LHCN-M2 (cell line): Measurements from ENCODE around the gene MAGEC1. TPM values are rescaled to one million over a fixed set of nuclear protein-coding genes. Genes with fewer than 3 reads are reported as not detected.
A peak's percentile ranks its signal among the peaks of the same experiment; 100 is the strongest.
"Not testable (repeated sequence)": the region's sequence is repeated elsewhere in the genome, so short reads cannot be mapped to it uniquely, and the experiment has no call there.

Experiments used
- DNase-seq: peaks from one replicate; pipeline ENCODE4 v3.0.0-alpha.2; 2012; ENCODE audit warnings: low read depth
- polyA plus RNA-seq: library from polyadenylated mRNA; unstranded; fragments of >200 nt; gene quantifications from one replicate; pipeline ENCODE4 v1.2.1, GENCODE V29; 2012; ENCODE audit warnings: missing spikeins
- total RNA-seq: library from RNA; depleted of rRNA; stranded (reverse); fragments of >200 nt; gene quantifications from 2 replicates; pipeline ENCODE4 v1.2.3, GENCODE V29; 2014; rRNA removed

MAGEC1 gene, protein sequence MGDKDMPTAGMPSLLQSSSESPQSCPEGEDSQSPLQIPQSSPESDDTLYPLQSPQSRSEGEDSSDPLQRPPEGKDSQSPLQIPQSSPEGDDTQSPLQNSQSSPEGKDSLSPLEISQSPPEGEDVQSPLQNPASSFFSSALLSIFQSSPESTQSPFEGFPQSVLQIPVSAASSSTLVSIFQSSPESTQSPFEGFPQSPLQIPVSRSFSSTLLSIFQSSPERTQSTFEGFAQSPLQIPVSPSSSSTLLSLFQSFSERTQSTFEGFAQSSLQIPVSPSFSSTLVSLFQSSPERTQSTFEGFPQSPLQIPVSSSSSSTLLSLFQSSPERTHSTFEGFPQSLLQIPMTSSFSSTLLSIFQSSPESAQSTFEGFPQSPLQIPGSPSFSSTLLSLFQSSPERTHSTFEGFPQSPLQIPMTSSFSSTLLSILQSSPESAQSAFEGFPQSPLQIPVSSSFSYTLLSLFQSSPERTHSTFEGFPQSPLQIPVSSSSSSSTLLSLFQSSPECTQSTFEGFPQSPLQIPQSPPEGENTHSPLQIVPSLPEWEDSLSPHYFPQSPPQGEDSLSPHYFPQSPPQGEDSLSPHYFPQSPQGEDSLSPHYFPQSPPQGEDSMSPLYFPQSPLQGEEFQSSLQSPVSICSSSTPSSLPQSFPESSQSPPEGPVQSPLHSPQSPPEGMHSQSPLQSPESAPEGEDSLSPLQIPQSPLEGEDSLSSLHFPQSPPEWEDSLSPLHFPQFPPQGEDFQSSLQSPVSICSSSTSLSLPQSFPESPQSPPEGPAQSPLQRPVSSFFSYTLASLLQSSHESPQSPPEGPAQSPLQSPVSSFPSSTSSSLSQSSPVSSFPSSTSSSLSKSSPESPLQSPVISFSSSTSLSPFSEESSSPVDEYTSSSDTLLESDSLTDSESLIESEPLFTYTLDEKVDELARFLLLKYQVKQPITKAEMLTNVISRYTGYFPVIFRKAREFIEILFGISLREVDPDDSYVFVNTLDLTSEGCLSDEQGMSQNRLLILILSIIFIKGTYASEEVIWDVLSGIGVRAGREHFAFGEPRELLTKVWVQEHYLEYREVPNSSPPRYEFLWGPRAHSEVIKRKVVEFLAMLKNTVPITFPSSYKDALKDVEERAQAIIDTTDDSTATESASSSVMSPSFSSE
- not detected in 2 replicates for total RNA-seq
- not detected for polyA plus RNA-seq

DNA sequence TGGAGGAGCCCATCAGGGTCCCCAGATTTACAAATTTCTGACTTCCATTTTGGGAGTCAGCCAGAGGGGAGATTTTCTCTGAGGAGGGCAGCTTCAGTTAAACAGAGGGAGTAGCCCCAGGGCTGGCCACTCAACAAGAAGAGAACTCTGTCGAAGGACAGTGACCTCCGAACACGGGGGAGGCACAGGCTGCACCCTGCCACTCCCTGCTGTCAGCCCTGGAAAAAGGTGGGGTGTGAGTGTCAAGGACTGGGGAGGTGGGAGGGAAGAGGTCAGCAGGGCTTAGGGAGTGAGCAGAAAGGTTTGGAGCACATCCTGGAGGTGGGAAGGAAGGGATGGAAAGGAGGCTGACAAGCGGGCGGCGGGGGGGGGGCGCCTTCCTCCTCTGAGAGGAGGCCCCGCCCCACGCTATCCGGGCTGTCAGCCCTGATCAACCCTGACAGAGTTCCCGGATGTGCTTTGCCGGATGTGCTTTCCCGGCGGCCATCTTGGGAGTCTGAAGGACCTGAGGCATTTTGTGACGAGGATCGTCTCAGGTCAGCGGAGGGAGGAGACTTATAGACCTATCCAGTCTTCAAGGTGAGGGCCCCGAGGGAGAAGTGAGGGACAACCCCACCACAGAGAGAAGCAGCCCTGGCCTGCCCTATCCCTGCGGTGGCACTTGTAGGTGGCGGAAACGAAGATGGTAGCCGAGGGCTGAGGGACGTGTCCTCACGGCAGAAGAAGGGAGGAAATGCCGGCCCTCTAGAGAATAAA is at the start of gene MAGEC1:
Gene MAGEC1, plus strand, starts transcription at position 495 of the 756 bp plus-strand sequence. CDS start 1,179 bp downstream, outside the sequence.
- DNase-seq = no peak

DNA sequence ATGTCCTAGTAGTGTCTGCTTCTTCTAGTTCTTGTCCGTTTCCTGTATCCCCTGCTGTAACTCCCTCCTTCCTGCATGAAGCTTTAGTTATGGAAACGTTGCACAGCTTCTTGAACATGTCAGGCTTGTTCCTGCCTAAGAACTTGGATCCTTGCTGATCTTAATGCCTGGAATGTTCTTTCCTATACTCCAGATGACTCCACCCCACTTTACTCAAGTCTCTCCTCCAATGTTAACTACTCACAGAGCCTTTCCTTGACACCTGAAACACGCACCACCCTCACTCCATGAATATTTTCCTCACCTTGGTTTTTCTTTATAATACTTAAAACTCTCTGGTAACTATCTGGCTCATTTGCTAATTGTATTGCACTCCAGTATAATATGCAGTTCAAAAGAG is 46.2 kb upstream of the MAGEC1 start:
- DNase-seq = no peak

DNA sequence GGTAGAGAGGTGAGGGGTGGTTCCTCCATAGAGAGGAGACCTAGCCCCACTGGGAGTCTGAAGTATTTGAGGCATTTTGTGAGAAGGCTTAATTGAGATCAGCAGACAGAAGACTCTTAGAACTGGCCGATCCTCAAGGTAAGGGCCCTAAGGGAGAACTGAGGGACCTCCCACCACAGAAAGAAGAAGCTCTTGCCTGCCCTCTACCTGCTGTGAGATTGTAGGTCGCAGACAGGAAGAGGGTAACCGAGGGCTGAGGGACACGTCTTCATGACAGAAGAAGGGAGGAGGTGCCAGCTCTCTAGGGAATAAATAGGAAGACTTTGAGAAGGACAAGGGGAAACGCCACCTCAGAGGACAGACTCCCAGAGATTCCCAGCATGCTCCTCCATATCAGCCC is 24.1 kb upstream of the MAGEC1 start:
- DNase-seq = peak; percentile 1

DNA sequence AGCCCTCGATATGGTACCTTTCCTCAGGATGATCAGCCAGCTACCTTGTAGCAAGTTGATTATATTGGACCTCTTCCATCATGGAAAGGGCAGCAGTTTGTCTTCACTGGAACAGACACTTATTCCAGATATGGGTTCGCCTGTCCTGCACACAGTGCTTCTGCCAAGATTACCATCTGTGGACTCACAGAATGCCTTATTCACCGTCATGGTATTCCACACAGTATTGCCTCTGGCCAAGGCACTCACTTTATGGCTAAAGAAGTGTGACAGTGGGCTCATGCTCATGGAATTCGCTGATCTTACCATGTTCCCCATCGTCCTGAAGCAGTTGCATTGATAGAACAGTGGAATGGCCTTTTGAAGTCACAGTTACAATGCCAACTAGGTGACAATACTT is 14.9 kb upstream of the MAGEC1 start:
- not testable (repeated sequence) for DNase-seq

DNA sequence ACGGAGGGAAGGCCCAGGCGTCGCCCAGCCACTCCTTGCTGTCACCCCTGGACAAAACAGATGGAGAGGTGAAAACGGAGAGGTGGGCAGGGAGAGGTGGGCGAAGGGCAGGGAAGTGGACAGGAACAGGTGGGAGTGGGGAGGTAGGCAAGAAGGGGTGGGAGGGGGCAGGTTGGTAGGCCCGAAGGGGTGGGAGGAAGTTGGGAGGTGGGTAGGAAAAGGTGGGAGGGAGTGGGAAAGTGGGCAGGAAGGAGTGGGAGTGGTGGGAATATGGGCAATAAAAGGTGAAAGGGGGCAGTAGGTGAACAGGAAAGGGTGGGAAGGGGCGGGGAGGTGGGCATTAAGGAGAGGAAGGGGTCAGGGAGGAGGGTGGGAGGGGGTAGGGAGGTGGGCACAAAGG is 9.0 kb upstream of the MAGEC1 start:
- no peak for DNase-seq

DNA sequence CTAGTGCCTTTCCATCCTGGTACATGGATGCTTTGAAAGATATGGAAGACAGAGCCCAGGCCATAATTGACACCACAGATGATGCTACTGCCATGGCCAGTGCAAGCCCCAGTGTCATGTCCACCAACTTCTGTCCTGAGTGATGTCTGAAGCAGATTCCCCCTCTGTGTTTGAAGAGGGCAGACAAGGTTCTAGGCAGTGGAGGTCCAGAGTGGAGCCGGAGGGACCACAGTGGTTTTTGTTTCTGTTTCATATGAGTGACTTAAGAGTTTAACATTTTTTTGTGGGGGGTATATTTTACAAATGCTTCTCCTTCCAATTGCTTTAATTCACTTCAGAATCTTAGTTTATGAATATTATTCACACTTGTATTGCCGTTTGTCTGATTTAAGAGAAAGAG is 6.0 kb upstream of the MAGEC1 start:
- DNase-seq = no peak

DNA sequence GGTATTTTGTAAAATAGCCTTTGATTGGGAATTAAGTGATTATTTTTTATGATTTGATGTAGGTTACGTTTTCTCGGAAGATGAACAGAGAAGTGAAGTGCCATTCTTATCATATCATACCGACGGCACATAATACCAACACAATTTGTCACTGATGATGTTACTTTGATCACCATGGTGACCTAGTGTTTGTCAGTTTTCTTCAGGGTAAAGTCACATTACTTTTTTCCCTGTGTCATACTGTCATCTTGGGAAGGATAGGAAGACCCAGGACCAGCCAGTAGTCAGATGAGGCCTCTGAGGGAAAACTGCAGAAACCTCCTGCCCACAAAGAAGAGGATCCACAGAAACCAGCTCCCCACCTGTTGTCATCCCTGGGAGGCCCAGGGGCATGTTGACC is 1.3 kb upstream of the MAGEC1 start:
- DNase-seq = no peak

DNA sequence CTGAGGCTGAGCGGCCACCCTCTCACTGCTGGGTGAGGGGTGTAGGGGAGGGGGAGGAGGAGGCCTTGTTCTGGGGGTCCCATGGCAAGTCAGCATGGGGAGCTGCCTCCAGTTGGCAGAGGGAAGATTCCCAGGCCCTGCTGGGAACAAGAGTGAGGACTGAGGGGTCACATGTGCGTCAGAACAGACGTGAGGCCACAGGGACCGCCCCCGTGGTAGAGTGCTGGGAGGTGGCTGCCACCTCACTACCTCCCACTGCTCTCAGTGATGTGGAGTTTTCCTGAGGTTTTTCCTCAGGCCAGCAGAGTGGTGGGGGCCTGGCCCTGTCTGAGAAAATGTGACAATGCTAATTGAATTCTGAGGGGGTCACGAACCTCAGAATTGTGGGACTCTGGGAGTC is 568 bp downstream of the MAGEC1 start:
- DNase-seq = no peak

DNA sequence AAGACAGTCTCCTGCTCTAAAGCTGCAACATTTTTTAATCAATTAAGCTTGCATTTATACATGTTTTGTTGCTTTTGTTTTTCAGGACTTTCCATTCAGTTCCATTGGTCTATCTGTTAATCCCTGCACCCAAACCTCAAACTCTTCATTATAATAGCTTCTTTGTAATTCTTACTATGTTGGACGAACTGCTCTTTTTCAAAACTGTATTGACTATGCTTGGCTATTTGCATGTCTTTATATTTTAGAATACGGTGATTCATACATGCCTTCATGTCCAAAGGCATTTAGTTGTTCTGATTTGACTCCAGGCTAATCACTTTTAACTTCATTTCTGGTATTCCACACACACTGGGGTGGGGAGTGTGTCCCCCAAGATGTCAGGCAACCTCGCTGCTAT is 14.1 kb downstream of the MAGEC1 start:
- DNase-seq = no peak

DNA sequence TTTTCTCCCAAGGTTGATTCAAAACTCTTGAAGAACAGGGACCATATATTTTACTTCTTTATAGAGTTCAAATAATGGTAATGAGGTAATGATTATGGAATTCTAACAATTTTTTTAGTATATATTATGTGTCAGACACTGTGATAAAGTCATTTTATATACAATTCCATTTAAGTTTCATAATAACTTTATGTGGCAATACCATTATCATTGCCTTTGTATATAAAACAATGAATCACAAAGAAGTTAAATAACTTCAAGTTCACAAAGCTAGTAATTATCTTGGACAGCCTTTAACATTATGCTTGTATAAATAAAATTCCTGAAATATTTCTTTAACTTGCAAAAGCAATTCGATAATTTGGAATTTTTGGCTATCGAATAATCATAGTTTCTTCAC is 20.6 kb downstream of the MAGEC1 start:
- no peak for DNase-seq

DNA sequence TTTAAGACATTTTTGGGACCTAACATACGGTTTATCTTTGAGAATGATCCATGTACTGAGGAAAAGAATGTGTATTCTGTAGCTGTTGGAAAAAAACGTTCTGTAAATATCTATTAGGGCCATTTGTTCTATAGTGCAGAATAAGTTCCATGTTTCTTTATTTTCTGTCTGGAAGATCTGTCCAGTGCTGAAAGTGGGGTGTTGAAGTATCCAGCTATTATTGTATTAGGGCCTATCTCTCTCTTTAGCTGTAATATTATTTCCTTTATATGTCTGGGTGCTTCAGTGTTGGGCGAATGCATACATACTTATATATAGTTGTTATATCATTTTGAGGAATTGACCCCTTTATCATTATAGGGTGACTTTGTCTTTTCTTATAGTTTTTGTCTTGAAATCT is 24.7 kb downstream of the MAGEC1 start:
- DNase-seq = no peak

DNA sequence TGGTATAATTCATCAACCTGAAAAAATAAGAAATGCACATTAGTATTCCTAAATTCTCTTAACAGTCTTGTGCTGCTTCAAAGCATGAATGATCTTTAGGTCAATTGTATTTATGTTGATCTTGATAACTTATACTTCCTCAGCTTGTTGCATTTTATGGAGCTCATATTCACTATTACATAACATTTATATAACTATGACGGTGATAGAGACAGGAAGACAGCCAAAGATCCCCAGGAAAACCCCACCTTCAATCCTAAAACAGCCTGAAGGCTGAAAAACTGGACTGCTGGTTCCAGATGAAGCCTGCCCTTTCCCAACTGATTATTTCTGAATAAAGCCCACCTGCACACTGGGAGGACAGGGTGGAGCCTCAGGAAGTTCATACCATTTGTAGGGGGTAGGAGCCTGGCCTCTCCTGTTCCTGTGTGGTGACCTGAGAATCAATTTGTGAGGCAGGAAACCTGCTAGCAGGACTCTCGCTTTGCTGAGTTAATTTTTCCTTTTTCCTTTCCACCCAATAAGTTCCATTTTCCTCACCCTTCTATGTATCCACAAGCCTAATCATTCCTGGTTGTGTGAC is 30.5 kb downstream of the MAGEC1 start:
- no peak for DNase-seq

DNA sequence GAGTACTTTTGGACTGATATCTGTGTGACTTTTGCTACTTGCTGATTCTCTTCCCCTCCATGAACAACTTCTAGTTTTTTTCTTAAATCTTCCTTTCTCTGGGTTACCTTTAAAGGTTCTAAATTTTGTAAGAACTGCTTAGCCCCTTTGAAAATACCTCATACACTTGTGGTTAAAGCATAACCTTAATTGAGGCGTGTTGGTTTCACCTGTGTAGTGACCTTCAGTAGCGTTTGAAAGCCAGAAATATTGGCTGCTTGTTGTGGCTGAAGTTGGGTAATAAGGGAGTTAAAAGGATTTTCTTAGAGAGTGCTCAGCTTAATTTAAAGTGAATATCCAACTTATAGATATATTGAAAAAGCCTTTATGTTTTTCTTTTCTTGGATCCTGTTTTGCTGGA is 32.0 kb downstream of the MAGEC1 start:
- DNase-seq = no peak

DNA sequence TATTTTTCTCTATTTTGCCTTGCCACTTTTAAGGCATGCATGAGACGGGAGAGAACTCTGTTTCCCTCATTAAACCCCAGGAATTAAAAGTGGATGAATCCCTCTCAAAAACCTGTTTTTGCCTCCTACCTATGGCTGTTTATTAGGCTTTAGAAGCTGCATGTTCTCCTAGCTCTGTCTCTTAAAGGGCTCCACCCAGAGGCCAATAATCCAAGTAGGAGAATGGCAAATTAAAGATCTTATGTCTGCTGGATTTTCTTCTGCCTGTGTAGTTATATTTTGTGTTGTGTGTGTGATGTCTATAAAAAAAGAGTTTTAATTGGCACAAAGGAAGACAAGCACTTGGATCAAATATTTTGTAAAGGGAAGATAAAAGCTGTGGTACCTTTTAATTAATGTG is 32.4 kb downstream of the MAGEC1 start:
- DNase-seq = peak; percentile 0

DNA sequence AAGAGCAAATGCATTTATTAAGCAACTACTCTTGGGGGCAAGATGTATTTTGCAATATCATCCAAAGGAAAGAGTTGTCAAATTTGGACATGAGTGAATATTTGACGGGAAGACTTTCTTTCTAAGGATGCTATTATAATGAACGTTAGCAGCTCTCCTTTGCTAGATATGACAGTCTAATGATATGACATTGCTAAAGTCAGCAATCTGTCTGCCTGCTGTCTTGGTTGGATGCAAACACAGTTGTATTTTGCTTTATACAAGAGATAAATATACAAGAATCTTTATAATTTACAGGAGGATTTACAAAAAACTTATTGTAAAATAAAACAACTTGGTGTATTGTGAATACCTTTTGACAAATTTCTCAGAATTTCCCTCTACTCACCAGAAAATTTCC is 37.5 kb downstream of the MAGEC1 start:
- DNase-seq = no peak

DNA sequence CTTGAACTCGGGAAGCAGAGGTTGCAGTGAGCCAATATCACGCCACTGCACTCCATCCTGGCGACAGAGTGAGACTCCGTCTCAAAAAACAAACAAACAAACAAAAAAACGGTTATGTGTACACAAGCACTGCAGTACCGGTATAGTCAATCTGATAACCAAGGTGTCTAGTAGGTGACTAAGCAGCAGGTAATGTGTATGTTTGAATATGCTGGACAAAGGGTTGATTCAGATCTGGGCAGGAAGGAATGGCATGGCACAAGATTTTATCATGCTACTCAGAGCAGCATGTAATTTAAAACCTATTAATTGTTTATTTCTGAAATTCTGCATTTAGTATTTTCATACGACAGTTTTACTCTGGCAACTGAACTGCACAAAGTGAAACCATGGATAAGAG is 41.7 kb downstream of the MAGEC1 start:
- DNase-seq = no peak

DNA sequence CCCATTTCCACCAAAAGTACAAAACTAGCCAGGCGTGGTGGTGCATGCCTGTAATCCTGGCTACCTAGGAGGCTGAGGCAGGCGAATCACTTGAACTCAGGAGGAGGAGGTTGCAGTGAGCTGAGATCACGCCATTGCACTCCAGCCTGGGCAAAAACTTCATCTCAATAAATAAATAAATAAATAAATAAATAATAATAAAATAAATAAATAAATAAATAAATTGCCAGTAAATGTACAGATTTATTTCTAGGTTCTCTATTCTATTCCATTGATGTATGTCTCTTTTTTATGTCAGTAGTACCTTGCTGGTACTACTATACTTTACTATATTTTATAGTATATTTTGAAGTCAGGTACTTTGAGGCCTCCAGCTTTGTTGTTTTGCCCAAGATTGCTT is 43.7 kb downstream of the MAGEC1 start:
- DNase-seq = no peak

DNA sequence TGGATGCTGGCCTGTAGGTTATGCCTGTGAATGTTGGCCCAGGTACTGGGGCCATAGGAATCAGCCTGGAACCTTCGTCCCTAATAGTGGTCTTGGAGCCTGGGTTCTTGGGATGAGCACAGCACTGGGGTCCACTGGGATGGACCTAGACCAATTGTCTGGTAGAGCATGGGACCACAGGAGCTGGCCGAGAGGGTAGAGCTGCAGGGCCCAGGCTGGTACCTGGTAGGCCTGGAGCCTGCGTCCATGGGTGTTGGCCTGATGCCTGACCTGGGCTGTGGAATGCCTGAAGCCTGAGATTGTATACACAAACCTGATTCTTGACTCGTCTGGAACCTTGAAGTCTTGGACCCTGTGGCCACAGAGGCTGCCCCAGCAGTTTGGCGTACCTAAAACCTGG is 48.9 kb downstream of the MAGEC1 start:
- no peak for DNase-seq

DNA sequence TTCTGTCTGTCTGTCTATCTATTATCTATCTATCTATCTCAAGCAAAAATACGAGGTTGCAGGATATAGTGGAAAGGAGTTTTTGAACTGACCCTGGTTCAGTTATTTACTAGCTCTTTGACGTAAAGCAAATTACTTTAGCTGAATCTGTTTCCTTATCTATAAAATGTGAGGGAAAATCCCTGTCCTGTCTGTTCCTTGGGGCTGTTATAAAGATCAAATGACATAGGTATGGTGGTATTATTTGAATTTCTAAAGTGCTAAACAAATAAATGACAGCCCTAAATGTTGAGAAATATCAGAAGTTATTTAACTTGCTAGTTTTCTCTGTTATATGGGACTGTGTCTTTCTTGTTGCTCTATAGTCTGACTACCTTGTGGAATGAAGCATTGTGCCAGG is 55.0 kb downstream of the MAGEC1 start:
- DNase-seq = no peak
